ENCODE data around the gene PTGR3.

DNA sequence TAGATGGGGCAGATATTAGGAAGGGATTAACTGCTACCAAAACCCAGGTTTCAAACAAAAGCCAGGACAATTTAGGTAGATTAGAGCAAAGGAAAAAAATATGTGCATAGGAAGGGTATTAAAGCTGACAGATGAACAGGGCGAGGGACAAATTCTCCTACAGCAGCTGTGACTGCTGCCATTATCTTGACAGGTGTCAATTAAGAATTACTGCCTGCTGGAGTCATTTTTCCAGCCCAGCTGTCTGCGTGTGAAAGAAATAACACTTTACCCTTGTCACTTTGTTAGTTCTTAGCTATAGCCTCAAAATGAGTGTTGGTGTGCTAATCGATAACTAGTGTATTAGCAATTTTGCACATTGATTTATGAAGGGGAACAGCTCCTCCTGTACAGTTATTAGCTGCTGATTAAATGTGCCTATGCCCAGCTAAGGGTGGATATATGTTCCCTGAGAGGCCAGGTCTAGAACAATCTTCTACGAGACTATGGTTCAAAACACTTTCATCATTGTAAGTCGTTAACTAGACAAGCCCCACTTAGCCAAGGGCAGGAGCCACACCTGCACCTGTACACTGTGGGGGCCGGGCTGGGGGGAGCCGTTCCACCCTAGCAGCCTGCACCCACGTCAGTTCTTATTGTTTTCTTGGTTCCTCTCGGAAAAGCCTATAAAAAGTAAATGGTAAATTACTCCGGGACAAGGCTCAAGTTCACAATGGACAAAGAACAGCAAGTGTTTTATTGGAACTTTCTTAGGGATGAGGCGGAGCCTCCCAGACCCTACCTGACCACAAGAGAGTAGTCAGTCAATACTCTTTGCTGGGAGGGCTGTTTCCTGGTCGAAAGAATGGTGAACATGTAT is 9.4 kb upstream of the PTGR3 start:
- TF ChIP-seq, protein P1, sequence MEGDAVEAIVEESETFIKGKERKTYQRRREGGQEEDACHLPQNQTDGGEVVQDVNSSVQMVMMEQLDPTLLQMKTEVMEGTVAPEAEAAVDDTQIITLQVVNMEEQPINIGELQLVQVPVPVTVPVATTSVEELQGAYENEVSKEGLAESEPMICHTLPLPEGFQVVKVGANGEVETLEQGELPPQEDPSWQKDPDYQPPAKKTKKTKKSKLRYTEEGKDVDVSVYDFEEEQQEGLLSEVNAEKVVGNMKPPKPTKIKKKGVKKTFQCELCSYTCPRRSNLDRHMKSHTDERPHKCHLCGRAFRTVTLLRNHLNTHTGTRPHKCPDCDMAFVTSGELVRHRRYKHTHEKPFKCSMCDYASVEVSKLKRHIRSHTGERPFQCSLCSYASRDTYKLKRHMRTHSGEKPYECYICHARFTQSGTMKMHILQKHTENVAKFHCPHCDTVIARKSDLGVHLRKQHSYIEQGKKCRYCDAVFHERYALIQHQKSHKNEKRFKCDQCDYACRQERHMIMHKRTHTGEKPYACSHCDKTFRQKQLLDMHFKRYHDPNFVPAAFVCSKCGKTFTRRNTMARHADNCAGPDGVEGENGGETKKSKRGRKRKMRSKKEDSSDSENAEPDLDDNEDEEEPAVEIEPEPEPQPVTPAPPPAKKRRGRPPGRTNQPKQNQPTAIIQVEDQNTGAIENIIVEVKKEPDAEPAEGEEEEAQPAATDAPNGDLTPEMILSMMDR (IDR thresholded peaks at IDR 0.05): no peak
- no peak for TF ChIP-seq POLR2A (IDR thresholded peaks at IDR 0.05)

Measured in uterus (tissue), 2 donors.